Fibroblast of mammary gland (primary cell): ENCODE measurements around the gene AUTS2.
A peak's percentile ranks its signal among the peaks of the same experiment; 100 is the strongest.

Source experiments
- DNase-seq: peaks from one replicate; pipeline ENCODE4 v3.0.0-alpha.2; 2010; ENCODE audit warnings: low read depth
- H3K4me3 ChIP-seq: 2 replicates; pipeline ENCODE4 v1.5.1; 2011; ENCODE audit warnings: low read depth, mild to moderate bottlenecking, low read length, moderate library complexity; ENCODE audit not compliant: control insufficient read depth
- TF ChIP-seq, protein P1 (sequence below): conservative IDR thresholded peaks from 2 replicates; pipeline ENCODE4 v1.5.1; 2011; ENCODE audit warnings: low read depth, low read length, inconsistent platforms; ENCODE audit not compliant: control insufficient read depth, insufficient read depth

AUTS2 gene

DNA sequence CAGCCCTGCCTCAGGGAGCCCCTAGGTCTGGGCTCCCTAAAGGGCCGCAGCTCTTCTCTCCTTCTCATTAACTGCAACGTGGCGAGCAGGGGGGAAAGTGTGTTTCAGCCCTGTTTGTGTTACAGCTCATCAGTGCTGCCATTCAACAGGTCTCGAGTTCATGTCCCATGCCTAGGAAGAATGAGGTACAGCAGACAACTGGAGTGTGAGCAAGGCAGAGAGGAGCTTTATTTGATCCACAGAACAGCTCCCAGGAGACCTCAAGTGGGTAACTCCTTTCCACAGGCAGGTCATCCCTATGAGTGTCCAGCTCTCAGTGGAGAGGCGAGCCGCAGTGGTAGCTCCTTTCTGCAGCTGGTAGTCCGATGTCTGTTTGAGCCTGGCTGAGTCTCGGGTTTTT, 313.1 kb downstream of the AUTS2 start:
- H3K4me3 ChIP-seq: no peak overlapping the region
- TF ChIP-seq, protein P1, sequence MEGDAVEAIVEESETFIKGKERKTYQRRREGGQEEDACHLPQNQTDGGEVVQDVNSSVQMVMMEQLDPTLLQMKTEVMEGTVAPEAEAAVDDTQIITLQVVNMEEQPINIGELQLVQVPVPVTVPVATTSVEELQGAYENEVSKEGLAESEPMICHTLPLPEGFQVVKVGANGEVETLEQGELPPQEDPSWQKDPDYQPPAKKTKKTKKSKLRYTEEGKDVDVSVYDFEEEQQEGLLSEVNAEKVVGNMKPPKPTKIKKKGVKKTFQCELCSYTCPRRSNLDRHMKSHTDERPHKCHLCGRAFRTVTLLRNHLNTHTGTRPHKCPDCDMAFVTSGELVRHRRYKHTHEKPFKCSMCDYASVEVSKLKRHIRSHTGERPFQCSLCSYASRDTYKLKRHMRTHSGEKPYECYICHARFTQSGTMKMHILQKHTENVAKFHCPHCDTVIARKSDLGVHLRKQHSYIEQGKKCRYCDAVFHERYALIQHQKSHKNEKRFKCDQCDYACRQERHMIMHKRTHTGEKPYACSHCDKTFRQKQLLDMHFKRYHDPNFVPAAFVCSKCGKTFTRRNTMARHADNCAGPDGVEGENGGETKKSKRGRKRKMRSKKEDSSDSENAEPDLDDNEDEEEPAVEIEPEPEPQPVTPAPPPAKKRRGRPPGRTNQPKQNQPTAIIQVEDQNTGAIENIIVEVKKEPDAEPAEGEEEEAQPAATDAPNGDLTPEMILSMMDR: no peak

DNA sequence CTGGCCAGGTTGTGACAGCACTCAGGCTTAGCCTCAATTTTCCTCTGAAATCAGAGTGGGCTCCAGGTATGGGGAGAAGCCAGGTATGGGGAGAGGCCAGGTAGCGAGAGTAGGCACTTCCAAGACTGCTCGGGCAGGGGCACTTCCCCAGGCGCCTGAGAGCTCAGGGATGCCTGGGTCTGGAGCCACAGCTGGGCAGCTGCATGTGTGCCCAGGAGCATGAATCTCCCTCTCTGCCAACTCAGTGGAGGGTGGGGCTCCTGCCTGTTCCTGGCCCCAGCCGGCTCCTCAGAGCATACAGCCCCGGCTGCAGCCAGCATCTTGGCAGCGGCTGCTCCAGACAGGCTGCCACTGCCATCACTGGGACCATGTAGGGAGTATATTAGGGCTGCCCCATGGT, 313.9 kb downstream of the AUTS2 start:
- no peak for DNase-seq
- TF ChIP-seq, protein P1: no peak
- no peak overlapping the region for H3K4me3 ChIP-seq

More for the DNA sequence above, 313.1 kb downstream of the AUTS2 start:
- no peak for DNase-seq

DNA sequence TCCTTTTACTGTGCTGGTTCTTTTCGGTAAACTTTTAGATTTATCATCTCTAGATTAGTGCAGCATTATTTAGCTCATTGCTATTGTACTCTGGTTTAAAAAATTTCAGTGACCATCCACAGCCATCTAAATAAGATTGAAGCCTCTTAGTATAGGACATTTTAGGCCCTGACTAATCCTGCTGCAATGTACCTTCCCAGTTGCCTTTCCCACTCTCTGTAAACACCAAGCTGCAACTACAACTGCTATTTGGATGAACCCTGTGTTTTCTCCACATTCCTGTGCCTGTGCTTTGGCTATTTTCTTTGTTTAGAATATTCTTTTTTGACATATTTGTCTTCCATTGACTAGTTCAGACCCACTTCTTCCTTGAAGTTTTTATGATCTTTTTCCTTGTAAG, 314.6 kb downstream of the AUTS2 start:
- no peak overlapping the region for H3K4me3 ChIP-seq
- DNase-seq: peak; percentile 15
- TF ChIP-seq, protein P1: no peak

DNA sequence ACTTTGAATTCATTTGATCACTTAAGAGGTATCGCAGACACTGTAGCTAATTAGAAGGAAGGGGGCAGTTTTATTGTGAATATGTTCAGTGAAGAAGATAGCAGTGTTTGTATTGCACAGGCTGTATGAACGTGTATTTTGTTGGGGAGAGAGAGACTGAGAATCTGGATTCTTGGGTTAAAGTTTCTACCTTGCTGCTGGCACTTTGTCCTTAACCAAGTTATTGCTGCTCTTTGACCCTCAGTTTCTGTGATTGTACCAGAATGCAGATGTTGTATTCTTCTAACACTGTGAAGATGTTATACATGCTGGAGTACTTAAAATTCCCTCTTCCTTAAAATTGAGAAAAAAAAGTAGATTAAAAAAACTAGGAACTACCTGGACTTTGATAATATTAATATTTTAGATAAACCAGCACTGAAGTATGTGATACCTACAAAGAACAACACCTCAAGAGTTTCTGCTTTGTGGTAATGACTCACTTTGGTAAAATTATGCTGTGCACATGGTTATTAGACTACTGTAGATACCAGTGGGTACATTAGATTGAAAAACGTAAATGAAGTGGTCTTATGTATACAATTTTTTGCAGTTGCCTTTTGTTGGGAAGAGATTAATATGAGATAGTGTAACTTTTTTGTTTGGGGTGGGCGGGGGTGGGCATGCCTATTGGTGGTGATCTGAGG, 321.3 kb downstream of the AUTS2 start:
- H3K4me3 ChIP-seq: no peak overlapping the region
- TF ChIP-seq, protein P1: no peak
- no peak for DNase-seq

DNA sequence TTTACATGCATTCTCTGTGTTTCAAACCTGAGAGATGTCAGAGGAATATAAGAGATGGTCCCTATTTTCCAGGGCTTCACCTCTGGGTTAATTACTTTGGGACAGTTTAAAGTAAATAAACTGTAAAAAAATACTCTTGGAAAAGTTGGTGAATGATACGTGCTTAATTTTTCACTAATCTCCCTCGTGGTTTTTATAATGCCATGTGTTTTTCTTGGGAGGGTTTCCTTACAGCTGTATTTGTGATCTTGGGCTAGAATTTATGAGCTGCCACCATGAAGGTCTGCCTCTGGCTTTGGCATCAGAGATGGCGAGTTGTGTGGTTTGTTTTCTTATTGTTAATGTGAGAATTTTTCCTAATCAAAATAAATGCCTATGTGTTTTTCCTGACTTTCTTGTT, 322.5 kb downstream of the AUTS2 start:
- TF ChIP-seq, protein P1: no peak
- no peak overlapping the region for H3K4me3 ChIP-seq
- no peak for DNase-seq

DNA sequence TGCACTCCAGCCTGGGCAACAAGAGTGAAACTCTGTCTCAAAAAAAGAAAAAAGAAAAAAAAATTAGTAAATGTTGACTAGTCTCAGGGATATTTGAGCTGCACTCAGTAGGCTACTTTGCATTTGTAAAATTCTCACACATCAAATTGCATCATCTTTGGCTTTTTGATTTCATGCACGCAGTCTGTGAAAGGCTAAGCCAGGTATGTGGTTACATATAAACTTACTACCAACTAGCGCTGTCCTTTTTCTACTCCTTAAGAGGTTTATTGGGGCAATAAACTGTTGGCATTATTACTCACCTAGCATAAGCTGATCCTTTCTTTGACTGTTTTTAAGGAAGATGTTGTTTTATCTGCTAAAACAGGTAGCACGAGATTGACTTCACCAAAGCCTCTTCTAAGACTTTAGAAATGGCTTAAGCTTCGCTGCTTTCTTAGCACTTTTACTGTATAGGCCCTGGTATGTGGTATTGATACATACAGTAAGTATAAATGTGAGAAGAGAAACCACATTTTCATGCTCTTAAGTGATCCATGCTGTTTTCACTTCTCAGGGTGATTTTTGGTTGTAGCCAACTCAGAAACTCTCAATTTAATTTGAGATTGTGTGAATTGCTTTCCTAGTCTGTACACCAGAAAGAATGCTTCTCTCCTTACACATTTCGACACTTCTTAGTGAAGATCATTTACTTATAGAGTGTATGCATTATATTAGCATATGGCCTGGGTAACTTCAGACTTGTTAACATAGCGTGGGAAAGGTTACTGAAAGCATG, 323.9 kb downstream of the AUTS2 start:
- no peak overlapping the region for H3K4me3 ChIP-seq
- no peak for DNase-seq

More for the DNA sequence above, 323.9 kb downstream of the AUTS2 start:
- TF ChIP-seq, protein P1: no peak
